Stimulated activated CD8-positive, alpha-beta memory T cell treated with anti-CD3 and anti-CD28 coated beads, Interleukin-12 subunit alpha, Interleukin-12 subunit beta, amount 100 ng/mL, for 1 hour (primary cell): ENCODE results near the gene MAEA.

Source experiments
- DNase-seq: peaks from one replicate; pipeline ENCODE4 v3.0.0-alpha.2; 2020; ENCODE audit warnings: low read depth

MAEA gene

DNA sequence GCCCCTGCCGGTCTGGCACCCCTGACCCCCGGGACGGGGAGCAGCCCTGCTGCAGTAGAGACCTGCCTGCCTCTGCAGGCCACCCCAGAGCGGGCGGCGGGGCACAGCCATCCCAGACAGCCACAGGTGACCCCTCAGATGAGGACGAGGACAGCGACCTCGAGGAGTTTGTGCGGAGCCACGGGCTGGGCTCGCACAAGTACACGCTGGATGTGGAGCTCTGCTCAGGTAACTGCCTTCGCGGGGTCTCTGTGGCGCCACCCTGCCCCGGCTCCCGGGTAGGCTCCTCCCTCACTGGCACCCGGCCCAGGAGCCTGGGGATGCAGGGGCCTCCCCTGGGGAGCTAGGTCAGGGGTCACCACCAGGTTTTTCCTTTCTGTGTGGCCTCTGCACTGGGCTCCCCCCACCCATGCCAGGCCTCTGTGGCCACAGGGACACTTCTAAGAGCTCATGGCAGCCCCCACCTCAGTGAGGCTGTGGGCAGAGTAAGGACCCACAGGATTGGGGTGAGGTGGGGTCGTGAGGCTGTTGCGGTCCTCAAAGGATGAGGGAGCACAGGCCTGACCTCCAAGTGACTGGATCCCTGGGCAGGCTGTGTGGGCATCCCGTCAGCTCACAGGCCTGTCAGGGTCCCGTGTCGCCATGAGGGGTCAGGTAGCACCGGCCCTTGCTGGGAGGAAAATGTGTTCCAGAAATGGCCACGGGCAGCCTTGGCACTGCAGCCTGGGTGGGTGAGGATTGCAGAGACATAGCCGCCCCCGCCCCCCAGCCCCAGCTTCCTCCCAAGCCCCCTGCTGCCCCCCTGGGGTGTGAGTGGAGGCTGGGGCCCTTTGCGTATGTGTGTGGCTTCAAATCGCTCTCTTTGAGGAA is 63.7 kb downstream of the MAEA start:
- no peak for DNase-seq

DNA sequence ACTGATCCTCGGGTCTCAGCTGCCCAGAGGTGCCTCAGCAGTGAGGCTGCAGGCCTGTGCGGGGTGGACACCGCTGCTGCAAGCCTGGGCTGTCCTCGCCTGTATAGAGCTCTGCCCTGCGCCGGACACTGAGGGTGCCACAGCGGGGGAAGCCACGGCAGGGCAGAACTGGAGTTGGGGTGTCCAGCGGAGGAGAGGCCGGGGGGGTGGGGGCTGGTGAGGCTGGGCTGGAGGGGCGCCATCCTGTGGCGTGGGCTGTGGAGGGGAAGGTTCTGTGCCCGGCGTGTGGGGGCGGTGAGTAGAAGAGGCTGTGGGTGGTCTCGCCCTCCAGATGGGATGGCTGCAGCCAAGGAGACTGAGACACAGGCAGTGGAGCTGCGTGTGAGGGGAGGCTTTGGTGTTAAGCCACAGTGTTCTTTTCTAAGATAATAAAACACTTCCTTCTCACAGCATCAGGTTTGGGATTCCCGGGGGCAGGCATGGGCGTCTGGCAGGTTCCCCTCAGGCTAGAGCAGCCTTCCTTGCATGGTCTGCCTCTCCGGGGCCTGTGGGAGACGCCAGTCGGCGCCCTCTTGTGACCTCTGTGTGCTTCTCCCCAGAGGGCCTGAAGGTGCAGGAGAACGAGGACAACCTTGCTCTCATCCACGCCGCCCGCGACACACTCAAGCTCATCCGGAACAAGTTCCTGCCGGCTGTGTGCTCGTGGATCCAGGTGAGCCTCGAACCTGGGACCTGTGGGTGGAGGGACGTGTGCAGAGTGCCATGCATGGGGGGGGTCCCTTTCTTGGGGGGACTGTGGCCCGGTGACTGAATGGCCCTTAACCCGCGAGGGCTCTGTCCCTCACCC is 64.7 kb downstream of the MAEA start:
- no peak for DNase-seq

DNA sequence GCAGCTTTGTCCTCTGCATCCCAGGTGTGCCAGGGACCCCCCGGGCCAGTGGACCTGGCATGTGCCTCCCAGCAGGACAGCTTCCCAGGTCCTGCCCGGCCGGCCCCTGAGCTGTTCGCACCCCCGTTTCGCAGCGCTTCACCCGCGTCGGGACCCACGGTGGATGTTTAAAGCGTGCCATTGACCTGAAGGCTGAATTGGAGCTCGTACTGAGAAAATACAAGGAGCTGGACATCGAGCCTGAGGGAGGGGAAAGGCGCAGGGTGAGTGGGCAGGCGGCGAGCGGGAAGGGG is 65.2 kb downstream of the MAEA start:
- no peak for DNase-seq

DNA sequence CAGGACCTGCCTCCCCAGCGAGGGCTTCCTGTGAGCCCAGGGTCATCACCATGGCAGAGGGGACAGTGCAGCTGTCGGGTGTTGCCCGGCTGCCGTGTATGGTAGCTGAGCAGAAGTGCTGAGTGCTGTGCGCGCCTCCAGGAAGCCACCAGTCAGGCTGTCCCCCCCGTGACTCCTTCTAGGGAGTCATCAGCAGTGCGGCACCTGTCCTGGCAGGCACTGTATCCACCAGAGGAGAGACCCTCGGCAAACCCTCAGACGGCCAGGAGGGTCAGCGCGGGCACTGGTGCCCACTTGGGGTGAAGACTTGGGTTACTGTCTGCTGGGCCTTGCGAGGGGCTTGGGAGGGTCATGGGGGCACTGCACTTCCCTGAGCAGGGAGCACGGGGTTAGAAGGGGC is 65.7 kb downstream of the MAEA start:
- DNase-seq, result no peak

DNA sequence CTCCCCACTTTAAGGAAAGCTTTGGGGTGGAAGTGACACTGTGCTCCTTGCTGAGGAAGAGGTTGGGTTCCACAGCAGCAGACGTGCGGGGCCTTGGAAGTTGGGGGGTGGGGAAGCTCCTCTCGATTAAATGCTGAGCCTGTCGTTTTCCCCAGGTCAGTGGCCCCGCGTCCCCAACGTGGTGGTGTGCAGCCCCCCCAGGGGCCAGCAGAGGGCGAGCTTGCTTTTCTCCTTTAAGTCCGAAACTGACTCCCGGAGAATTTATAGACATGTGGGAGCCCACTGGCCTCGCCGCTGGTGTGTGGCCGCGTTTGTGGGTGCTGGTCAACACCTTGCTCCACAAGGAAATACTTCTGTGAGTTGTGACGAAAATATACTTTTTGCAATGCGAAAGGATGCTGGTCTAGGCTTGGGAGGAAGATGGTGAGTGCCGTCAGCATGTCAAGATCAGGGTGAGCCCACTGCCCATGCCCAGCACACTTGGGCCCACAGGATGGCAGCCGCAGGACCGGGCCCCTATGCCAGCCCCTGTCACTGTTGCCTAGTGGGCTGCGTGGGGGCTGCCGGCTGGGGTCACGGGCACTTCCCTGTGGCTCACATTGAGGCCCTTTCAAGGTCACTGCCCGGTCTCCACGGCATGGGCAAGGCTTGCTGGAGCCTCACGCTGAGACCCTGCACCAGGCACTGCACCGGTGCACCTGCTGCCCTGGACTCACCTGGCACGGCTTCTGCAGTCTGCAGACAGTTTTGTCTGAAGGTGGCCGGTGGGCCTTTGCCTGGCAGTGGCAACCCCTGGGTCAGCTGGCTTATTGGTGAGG is 66.7 kb downstream of the MAEA start:
- DNase-seq, result no peak

DNA sequence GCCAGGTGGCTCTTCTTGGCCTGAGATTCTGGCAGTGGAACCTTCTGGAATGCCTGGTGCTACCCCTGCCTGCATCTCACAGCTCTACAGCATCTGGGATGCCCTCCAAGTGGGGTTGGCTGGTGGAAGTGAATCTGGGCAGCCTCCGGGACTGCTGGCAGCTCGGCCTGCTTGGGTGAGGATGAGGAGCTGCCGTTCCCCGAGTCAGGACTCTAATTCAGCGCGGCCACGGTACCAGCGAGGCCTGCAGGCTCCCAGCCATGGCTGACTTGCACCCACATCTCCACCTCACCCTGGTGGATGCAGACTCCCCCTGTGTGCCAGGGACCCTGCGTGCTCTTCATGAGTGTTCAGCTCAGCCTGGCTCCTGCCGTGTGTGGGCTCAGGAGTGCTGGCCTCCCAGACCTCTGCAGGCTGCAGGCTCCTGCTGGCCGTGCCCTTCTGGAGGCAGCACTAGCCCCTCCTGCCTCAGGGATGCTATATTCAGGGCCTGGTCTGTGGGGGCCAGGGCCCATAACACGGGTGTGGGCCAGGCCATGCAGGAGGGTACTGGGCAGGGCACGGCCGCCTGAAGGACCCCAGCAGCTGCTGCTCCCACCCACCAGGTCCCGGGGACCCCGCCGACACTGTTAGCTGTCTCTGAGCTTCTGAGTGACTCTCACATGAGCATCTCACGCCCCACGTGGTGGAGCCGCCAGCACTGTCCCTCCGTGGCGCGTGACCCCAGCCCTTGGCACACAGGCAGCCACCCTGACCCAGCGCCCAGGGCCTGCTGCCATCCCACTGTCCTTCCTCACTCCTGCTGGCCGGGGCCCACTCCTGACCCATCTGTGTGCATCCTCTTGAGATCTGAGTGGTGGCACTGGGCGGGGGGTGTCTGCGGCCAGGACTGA is 67.9 kb downstream of the MAEA start:
- no peak for DNase-seq

DNA sequence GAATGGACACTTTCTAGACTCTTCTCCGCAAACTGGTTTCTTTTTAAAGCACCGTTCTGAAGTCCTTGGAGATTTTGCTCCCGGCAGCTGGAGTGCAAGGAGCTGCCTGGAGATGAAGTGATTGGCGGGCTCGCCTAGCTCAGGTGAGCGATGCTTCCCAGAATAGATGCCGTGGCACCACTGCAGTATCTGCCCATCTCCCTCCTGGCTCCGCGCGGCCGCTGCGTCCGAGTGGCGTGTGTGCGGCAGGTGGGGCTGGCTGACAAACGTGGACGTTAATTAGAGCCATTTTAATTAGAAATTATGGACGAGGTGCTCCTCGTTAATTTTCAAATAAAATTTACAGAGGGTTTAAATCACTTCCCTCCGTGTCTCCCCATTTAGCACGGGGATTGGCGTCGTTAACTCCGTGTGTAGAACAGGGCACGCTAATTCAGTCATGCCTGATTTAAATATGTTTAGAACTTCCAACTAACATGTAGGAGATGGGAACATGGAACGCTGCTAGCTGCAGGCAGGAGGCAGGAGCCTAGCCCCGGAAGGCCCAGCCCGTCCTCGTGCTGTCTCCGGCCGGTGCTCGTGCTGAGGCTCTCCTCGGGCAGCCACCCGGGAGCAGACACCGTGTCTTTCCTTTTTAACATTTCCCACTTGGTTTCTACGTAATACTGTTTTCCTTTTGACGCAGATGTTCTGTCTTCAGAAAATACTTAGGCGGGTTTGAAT is 68.9 kb downstream of the MAEA start:
- DNase-seq, result no peak

DNA sequence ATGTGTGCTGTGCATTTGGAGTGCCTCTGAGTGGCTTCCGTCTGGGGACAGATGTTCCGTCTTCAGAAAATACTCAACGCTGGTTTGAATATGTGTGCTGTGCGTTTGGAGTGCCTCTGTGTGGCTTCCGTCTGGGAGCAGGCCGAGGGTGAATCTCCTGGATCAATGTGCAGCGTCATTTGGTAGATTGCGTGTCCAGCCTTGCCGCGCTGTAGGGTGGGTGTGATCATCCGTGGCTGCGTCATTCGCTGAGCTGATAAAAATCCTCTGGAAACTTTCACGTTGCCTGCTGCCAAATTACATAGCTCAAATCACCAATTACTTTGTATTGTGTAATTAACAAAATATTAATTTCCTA is 69.4 kb downstream of the MAEA start:
- no peak for DNase-seq

DNA sequence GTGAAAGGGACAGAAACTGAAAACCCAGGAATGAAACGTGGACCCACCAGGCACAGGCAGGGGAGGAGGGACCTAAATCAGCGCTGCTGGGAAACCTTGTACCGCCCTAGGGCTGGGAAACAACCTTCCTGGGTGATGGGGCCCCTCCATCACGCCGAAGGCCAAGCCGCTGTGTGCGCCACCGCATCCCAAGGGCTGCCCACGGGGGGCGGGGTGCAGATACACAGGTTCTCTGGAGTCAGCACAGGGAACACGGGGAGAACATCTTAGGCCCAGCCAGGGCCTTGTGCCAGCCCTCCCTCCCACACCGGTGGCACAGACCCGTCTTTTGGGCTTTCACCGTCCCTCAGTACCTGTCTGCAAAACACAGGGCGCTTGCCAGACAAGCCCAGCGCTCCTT is 70.3 kb downstream of the MAEA start:
- DNase-seq, result no peak

DNA sequence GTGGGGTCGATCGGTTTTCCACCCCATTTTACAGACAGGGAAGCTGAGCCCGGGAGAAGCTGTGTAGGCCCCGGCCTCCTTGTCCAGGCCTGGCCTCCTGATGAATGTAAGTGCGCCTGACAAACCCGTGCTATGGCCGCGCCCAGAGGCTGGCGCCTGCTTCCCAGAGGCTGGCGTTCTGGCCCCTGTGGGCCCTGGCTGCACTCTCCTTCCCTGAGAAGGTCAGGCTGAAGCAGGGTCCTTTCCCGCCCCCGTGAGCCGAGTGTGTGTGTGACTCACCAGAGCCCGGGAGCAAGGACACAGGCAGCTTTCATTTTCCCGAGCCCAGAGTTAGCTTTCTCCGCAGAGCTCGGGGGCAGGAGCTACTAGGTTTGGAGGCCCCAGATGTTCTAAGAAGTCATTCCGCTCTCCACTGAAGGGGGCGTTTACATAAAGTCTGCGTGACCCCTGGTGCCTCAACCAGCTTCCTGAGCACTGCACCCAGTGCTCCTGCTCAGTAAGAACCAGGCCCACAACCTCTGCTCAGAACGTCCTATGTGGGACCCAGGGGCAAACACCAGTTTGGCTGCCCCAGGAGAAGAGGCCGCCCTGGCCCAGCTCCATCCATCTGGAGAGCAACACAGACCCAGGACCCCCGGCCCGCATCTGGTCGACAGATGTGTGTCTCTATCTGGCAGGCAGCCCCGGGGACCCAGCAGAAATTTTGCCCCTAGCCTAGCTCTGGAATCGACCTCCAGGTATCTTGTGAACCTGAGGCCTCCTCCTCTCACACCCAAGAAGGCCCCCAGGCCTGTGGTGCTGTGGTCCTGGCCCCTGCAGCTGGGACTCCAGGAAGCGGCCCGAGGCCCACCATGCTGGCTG is 71.0 kb downstream of the MAEA start:
- DNase-seq, result no peak

DNA sequence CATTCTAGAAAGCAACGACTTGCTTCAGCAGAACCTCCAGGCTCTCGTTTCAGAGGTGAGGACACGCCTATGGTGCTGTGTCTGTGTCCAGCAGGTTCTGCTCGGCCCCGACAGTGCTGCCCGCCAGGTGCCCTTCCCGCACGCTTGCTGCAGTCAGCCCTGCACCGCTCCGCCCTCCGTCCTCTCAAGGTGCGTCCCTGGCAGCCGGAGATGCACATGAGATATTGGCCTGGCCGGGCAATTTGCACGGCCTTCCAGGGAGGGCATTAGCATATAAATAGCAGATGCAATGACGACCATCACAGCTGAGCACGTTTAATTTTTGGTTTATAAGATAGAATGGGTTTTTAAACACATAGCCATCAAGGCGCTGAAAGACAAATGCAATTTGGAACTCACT is 71.7 kb downstream of the MAEA start:
- DNase-seq, result no peak

DNA sequence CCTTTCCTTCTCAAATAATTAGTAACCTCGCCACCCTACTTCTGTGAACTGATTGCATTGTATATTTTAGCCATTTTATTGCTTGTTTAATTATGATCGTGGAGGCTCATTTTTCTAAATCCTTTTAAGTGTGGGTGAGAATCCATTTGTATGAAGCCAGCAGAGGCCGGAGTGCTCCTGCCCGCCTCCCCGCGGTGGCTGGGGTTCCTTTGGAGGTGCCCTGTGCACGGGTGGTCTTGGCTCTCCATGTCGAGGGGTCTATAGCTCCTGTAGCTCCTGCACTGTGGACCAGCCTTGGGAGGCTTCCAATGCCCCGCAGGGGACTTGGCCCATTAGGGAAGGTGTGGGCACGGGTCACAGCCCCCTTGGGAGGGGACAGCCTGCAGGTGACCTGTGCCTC is 72.4 kb downstream of the MAEA start:
- no peak for DNase-seq

DNA sequence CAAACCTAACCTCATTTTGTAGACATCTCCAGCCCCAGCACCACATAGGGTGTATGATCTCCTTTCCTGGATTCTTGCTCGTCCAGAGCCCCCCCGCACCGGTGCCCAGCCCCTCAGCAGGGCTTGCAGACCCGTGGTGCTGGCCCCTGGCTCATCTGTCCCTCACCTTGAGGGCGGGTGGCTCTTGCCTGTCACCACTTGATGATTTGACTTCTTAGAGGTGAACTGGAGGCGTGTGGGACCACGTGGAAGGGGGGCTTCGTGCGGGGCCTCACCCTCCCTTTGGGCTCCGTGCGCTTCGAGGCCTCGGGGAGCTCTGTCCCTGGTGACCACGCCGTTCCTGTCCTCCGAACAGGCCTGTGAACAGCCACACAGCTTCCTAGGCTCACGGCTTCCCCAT is 72.8 kb downstream of the MAEA start:
- DNase-seq, result no peak

DNA sequence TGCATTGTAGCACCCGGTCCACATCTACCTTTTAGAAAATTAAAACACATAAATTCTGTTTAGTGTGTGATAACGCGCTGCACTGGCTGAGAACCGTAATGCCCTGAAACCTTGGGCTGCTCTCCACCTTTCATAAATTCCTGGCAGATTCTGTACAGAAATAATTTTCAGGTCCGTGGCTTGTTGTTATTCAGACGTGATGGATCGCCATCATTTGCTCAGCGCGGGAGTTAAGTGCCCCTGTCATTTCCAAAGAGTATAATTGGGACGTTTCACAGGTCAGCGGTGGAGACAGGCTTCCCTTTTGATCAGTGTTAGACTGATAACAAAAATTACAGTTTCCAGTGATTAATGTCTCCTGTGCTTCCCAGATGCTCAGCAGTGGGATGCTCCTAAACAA is 73.8 kb downstream of the MAEA start:
- no peak for DNase-seq

DNA sequence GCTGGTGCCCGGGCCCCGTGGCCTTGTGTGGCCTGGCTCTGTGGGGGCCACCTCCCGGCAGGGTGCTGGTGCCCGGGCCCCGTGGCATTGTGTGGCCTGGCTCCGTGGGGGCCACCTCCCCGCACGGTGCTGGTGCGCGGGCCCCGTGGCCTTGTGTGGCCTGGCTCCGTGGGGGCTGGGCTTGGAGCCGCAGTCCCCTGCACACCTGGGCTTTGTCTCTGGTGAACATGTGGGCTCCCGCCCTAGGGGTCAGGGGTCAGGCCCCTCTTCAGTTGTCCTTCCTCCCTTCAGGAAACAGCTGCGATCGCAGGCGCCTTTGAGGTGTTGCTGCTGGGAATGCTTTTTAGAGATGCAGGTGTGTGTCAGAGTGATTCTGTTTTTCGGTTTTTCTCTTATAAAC is 74.5 kb downstream of the MAEA start:
- no peak for DNase-seq

DNA sequence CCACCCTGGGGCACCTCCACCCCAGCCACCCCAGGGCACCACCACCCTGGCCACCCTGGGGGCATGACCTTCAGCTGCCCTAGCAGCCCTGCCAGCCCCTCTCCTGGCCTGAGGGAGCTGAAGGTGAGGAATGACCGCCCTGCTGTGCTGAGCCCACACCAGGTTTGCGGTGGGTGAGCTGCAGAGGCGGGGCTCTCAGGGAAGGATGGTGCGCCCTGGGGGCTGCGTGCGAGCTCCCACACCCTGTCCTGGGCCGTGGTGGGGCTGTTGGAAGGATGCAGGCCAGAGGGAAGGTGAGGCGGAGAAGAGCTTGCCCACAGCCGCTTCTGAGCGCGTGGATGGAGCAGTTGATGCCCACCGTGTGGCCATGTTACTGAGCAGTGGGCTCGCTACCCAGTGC is 75.1 kb downstream of the MAEA start:
- DNase-seq, result no peak

DNA sequence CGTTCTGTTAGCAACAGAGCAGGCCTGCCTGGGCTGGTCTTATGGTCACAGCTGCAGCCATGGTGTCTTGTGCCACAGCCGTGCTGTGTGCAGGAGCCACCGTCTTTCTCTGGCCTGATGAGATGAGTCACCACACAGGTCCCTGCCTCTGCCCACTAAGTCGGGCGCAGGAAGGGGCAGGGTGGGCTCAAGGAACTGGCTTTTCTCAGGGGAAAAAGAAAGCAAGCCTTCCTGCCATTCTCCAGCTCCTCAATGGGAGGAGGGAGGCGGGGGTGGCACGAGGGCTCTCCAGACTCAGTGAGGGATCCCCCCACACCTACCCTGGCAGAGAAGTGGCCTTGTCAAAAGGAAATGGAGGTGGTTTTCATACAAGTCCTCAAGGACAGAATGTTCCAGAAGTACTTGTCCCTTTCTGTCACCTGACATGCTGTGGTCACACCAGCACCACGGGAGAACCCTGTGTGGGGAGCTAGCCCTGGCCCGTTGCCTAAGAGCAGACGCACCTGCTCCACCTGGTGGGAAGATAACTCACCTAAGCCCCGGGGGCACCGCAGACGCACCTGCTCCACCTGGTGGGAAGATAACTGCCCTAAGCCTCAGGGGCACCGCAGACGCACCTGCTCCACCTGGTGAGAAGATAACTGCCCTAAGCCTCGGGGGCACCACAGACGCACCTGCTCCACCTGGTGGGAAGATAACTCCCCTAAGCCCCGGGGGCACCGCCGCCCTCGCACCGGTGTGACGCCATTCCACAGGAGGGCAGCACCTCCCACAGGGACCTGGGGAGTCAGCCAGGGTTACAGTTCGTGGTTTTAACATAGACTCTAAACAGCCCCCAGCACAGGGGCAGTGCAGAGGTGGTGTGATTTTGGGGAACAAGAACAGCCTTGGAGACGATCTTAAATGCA is 75.8 kb downstream of the MAEA start:
- DNase-seq, result no peak

DNA sequence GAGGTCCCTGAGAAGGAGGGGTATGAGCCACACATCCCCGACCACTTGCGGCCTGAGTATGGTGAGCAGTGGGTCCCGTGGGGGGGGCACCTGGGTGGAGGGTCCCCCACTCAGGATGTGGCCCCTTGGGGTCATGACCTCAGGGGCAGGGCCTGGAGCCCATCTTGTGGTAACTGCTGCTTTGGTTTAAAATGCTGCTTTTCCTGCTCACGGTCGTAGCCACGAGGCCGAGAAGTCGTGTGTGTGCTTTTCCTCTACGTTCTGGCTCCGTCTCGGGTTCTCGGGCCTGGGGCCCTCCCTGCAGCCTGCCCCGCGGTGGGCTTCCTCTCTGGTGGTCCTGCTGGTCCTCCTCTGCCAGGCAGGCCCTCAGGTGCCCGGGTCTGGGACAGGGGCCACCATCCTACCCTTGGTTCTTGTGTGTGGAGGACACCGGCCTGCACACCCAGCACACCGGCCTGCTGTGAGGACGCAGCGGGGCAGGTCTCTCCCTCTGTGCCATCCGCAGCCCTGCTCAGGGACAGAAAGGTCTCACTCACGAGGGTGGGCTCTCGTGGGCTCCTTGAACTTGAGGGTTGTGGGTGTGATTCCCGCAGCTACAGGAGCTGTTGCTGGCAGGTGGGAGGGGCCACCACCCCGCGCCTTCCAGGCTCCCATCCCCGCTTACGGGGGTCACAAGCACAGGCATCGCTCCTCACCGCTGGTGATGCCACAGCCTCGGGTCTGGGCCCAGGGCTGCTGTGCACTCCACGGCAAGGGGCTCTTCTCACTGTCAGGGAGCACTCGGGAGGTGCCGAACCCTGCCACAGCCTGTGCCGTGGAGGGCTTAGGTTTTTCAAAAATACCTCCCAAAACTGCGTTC is 76.9 kb downstream of the MAEA start:
- no peak for DNase-seq
